ENCODE results near the gene PSMB5.

Gene PSMB5

DNA sequence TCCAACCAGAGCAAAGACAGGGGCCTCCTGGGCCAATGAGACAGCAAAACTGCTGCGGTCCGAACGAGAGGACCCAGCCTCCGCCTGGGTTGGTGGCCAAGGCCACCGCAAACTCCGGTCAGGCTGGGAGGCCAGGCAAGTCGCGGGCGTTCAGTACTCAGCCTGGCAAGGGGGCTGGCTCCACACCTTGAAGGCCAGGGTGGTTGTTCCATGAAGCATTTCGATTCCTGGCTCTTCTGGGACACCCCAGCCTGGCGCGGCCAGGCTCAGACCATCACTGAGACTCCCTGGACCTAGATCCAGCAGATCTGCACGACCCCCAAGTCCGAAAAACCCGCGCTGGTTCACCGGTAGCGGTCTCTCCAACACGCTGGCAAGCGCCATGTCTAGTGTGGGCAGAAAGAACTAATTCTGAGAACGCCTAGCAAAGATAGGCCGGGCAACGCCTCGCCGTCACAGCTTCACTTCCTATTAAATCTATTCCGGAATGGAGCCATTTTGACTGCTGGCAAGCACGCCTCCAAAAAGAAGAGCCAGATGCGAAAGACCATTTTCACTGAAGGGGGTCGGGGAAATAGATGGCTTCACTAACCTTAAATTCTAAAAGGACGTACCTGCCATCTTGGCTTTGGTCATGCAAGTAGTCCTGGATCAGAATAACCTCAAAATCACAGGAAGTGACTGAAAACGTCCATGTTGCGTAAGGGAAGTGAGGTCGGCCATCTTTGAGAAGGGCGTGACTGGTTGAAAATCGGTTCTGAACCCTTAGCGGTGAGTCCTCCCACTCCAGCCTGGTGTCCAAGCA is at the start of gene PSMB5:
PSMB5 (minus strand) TSS at position 403 of the 805 bp plus-strand sequence; CDS start at position 384, 19 bp downstream.
- DNase-seq, result no peak

DNA sequence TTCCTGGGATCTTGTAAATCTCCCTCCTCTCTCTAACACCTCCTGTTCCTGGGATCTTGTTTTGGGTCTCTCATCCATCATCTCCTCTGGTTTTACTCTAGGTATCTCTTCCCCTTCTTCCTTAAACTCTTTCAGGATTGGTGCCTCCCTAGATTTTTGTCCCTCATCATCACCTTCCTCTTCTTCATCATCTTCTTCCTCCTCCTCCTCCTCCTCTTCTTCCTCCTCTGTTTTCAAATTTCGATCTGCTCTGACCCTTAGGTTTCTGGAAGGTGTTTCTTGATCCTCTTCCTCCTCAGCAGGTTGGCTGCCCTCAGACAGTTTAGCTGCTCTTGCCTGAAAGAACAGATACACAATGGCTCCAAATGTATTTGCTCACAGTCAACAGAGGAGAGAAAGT is 45.8 kb upstream of the PSMB5 start:
- no peak for DNase-seq

DNA sequence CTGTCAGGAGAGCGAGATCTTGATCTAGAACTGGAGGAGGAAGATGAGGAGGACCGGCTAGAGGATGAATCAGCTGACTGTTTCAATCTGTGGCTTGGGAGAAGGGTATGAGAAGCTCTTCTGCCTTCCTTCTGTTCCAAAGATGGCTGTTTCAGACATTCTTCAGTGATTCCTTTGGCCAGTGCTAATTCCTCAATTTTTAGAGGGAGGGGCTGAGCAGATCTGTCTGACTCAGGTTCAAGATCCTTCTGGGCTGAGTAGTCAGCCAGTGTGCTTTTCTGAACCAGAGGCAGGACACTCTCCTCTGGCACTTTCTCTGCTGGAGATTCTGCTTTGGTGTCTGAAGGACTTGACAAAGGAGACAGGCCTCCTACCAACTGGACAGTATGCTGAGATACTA is 45.0 kb upstream of the PSMB5 start:
- DNase-seq, result no peak

DNA sequence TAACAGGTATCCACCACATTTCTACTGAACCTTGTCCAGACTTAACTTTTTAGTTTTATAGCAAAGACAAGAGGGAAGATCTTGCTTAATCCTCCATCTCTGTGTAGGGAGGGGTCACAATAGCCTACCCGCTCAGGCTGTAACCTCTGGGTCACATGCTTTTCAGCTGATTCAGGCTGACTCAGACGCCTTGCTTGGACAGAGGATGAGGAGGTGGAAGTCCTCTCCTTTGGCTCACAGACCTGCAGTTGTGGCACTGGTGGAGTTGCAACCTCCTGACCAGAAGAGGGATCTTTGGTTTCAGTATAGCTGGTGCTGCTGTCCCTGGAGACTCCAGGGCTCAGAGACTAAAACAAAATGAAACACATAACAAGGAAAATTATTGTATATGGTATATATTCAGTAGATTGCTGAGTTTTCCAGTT is 44.0 kb upstream of the PSMB5 start:
- DNase-seq, result no peak

DNA sequence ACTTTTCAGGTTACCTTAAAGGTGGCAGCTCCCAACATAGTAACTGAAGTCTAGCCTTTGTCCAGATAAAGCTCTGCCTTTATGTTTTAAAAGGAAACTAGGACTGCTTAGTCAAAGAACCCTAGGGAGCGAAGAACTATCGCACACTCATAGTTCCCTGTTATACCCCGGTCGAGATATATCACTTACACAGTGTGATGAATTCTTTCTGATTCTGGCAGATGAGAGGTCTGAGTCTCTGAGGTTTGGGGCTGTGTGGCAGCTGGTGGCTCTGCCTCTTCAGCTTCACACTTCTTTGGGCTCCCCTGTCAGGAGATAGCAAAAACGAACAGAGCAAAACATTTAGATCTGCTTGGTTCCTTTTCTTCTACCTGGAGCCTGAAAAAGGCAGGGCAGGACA is 43.3 kb upstream of the PSMB5 start:
- no peak for DNase-seq

DNA sequence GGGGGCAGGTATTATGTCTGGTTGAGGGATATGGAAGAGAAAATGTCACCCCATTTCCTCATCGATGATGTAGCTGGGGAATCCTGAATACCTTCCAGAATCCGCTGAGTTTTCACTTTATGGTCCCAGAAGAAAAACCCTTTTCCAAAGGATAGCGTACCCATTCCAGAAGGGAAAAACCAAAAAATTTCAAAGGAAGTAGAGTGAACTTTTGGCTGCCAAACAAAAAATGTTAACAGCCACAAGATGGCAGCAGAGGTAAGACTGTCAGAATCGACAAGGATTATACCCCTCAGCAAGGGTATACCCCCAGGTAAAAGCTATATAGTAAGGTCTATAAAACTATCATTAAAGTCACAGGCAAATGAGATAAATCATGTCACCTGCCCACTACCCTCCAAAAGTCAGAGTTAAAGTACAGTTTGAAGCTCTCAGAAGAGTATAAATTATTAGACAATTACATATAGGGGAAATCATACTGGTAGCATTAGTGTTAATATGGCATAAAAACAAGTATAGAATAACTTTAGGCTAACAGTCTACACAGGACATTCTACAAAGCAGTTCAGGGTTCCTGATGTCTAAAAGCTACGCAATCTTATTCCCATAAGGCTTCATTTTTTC is 42.2 kb upstream of the PSMB5 start:
- no peak for DNase-seq

DNA sequence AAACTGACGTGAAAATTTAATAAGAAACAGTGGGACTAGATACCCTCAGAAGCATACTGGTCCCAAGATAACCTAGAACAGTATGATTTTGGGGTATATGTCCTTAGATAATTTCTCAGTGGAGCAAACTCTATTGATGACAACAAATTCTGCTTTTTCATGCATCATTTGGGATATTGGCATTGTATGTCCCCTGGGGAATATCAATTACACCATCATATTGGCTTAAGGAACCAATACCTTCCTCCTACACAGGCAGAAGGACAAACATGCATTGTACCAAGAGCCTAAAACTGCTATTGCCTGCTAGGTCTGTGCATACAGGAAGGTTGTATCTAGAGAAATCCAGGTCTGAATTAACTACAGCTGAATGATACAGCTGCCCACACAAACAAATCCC is 40.2 kb upstream of the PSMB5 start:
- no peak for DNase-seq

DNA sequence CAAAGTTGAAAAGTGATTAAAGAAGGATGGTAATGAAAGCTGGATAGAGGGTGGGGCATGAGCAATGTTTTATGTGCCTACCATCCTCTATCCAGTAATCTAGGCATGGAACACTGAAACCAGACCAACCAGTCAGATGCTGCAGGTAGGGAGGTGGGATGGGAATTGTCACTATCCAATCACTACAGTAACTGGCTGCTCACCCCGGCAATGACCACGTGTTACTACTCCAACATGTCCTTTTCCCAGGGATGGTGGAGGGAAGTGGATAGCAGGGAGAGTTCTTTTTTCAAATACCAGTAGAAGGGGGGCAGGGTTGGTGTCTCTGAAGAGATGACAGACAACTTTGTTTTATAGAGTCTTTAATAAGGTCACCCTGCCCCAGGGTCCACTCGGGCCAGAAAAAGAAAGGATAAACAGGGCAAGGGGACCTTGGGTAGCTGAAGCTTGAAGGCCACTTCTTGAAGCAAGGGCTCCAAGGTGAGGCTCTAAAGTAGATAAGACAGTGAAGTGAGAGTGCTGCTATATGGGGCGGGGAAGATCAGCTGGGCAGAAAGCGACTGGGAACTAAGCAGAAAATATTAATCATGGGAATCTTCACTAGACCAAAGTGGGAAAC is 37.3 kb upstream of the PSMB5 start:
- no peak for DNase-seq

DNA sequence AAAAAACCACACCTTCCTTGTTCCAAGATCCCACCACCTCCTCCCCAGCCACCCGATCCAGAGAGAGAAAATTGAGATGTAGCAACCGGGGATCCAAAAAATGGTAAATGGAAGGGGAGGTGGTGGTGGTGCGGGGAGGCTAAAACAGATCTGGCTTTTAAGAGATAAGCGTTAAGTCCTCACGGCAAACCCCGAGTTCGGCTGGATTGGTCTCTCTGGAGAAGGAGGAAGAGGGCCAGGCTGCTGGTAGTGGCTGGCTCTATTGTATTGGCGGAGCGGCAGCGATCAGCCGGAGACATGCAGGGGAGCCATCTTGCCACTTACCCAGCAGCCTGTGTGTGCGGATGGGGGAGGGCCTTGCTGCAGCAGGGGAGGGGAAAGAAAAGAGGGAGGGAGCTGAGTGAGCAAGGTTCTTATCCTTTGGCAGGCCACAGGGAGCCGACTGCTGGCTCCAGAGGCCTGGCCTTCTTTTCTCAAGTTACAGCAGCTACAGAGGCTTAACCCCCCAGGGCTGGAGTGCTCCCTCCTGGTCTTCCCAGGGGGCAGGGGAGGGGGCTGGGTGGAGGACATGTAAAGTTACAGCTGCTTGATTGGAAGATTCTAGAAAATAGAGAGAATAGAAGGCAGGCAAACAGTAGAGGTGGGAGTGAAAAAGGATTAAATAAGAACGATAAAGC is 36.7 kb upstream of the PSMB5 start:
- no peak for DNase-seq

DNA sequence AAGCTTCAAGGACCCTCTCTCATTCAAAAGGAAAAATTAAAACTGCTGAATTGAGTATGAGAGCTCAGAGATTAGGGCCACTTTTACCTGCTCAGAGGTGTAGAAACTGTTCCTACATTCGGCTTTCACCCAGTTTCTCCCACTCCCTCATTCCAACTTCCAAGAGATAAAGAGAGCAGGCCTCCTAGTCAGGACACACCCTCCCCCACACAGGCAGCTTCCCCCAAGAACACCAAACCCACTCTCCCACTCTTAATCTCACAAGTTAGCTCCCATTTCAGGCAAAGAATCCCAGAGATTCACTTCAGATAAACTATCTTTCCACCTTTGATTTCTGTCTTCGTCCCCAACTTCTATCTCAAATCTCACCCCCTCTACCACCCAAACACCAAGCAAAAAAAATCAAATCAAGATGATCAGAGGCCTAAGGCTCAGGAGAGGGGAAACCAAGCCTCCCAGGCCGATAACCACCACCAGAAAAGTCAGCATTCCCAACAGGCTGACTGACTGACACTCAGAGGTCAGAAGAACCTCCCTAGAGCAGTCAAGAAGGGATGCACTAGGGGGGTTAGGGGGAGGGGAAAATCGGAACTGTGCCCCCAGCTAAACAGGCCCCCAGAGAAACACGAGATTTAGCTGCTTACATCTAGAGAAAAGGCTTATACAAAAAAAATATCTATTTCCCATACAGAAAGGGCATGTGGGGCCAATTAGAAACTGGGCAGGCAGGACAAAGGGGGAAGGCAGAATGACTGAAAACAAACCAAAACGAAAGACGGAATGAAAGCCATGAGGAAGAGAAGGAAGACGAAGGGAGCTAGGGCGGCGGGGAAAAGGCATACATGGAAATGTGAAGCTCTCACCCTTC is 35.8 kb upstream of the PSMB5 start:
- no peak for DNase-seq

DNA sequence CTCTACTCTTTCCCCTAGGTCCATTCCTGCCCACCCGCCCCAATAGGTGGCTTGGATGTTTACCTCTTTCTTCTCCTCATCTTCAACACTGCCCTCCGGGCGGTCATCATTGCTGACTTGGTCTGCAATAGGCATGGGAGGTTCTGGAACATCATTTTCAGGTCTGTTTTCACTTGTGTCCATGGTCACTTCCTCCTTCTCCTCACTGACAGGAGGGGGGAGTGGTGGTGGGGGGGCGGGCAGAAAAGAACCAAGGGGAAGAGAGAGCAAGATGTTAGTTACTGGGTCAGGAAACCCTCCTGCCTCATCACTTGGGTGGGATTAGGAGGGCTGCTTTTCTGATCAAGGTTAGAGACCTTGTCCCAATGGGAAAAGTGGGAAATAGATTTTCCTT is 34.7 kb upstream of the PSMB5 start:
- DNase-seq, result no peak

DNA sequence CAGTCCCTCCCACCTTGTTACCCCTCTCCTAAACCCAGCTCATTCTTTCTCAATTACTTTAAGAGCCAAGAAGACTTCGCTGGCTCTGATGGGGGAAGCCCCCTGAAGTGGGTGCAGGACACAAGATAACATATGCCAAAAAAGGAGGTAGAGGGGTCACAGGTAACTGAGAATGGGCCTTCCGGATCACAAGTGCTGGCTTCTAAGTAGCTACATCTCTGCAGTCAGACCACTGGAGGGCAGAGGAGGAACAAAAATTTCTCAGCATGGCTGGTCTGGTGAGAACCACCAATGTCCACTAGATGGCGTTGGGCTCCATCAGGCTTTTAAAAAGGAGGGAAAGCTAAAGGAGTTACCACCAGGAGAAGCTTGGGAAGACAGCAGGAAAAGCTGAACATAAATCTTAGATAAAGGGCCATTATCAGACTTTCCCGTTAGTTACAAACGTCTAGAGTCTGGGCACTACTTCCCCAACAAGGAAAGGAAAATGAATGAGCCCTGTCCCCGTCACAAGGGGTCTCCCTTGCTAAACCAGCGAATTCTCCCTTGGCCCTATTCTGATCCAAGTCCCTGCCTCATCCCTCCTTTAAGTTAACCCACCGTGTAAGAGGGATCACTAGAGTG is 34.2 kb upstream of the PSMB5 start:
- no peak for DNase-seq

DNA sequence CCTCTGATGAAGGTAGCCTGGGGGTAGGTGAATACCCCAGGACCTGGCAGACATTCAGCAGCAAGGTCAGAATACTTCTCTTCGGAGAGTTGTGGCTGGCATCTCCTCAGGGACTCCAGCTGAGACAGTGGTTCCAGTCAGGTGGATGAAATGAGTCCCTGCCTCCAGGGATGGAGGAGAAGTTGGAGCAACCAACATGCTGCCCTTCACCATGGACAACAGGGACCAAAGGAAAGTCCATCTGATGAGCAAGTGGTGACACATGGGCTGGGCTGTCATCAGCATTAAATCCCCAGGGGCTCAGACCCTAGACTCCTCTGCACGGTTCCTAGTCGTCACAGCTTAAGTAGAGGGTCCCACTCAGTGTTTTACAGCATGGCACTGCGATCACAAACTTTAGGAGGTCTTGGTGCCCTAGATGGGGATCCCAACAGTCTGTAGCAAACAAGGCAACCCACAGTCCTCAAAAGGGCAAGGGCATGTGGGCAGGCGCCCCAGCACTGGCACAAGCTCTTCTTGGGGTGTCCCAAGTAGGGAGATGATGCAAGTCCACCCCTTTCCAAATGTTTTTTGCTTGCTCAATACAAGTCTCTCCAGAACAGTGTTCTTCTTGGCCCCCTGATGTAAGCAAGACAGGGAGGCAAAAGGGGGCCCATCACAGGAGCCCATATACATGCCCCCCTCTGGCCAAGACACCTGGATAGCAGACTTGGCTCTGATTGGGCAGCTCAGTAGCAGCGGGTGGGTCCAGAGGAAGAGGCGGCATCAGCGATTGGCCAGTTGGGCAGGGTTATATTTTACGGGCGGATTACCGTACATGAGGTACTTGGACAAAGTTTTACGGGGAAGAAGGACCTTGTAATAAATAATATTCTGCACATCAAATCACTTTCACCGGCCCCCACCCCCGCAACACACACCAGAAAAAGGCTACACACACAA is 33.4 kb upstream of the PSMB5 start:
- no peak for DNase-seq

DNA sequence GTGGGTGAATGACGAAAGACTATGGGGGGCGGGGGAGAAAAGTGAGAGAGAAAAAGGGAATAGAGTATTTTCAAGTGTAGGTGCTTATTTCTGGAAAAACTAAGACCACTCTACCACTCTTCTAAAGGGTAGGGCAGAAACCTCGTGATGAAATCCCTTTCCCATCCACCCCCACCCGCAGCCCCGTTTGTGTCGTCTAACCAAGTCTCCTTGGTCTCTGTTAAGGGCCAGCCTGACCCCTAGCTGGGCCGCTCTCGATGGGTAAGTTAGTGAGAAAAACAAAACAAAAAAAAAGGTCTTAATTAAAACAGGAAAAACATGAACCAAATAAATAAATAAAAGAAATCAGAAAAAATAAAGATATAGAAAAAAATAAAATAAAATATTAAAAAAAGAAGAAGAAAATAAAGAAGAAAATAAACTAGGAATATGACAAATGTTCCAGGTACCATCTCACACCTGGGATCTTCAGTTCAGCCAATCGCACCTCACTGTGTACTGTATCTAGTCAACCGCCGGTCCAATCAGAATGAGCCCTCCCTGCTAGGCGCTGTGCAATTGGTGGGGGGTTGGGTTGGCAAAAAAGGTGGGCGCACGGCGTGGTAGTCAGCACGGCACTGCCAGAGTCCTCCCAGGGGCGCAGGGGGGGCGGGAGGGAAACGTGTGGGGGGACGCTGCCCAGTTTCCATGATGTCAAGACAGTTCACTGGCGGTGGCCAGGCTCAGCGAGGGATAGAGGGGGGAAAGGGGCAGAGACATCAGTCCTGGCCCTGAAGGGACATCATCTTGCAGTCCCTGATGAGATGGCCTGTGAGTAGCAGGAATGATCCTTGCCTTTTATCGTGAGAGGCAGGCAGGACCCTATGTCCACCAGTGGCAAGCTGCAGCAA is 32.4 kb upstream of the PSMB5 start:
- no peak for DNase-seq

DNA sequence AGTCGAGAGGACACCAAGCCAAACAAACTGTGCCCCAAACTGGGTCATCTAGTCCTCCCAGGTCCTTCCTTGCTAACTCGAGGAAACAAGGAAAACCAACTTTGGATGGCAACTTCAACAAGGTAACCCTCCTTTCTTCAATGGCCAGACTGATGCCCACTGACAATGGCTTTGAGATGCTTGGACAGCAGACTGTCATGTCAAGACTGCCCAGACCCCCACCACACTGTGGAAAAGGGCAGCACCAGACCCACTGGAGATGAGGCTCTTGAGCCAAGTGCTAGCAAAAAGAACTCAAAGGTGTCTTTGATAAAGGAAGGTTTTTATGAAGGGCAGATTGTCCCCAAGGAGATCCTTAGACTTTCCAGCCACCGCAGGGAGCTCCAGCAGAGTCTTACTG is 31.7 kb upstream of the PSMB5 start:
- DNase-seq, result no peak

DNA sequence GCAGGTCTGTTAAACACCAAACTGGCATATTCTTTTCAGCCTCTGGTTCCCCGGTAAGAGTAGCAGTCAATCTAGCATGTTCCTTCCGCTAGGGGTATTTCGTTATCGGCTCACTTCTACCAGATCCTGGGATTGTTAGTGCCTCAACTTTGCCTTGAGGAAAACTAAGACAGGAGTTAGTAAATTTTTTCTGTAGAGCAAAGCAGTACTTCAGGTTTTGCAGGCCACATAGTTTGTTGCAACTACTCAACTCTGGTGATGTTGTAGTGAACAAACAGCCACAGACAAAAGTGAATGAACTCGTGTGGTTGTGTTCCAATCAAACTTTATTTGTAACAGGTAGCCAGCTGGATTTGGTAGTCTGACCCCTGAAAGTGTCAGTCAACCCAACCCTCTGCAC is 28.9 kb upstream of the PSMB5 start:
- DNase-seq, result no peak

DNA sequence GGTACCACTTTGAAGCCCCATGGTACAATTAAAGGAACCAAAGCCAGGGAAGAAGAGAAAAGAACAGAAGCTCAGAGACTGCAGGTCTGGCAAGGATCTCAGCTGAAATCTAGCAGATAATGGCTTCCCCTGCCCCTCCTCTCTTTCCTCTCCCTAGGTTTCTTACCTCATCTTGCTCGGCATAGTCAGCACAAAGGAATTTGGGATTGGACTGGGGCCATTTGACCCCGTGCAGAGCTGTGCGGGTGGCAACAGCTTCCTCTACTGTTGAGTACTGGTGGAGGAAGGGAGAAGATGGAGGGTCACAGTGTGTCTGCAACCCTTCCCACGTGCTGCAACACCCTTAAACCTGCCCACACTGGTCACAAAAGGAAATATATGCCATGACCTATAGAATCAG is 27.3 kb upstream of the PSMB5 start:
- DNase-seq, result no peak

DNA sequence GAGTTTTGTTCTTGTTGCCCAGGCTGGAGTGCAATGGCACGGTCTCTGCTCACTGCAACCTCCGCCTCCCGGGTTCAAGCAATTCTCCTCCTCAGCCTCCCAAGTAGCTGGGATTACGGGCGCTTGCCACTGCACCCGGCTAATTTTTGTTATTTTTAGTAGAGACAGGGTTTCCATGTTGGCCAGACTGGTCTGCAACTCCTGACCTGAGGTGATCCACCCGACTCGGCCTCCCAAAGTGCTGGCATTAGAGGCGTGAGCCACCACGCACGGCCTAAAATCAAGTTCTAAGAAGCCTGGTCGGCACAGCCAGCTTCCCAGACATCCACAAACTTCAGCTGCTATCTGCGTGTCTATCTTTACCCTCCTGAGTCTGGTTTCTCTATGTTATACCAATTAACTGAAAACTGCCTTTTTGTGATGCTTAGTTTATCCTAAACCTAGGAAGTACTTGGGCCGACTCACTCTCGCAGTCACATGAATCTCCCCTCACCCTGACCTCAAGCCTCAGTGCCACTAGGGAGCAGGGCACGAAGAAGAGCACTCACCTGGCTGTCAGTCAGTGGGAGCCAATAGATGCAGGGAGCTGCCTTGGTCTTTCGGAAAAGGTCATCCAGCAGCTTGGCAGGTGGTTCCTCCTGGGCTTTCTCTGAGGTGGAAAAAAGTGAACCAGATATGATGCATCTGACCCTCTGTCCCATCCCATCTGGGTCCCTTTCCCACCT is 26.0 kb upstream of the PSMB5 start:
- no peak for DNase-seq
